Endometrium (tissue), 2 donors: Measurements from ENCODE around the gene BUB1B.

Experiments used
- FAIRE-seq: peaks from 2 replicates; lab custom pipeline; 2012; peaks lifted over from hg19 to GRCh38; lab: Jason Lieb, UNC
- donor health status: control.
- donor health status: control.

BUB1B gene

DNA sequence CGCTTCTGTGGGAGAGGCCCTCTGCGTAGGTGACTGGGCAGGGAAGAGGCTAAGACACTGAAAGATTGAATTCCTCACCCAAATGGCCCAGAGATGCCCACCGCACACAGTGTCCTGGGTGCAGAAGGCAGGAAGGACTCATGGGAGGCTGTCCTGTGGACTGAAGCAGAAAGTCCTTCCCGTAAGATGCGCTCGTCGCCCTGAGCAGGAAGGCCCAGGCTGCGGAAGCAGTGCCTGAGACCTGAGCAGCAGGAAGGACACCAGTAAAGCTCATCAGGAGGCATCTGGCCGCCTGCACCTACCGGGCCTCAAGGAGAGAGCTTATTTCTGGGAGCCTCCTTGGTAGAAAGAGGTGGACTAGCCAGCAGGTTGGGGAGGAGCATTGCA lies 81.3 kb downstream of the BUB1B start:
- no peak for FAIRE-seq

DNA sequence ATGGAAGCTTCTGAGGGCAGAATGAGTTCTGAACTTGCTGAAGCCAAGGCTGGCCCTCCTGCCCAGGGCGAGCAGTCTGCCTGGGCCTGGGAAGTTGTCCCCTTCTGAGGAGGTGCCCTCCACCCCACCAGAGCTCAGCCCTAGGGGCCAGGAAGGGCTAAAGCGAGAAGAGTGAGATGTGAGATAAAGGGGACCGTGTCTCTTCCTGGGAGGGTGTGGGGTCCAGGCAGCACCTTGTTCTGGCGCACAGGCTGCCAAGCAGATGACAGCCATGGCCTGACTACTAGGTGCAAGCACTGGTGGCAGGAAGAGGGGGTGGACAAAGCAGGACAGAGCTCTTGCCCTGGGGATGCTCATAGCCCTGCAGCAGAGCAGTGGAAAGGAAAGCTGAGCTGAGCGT lies 81.7 kb downstream of the BUB1B start:
- FAIRE-seq, result no peak

DNA sequence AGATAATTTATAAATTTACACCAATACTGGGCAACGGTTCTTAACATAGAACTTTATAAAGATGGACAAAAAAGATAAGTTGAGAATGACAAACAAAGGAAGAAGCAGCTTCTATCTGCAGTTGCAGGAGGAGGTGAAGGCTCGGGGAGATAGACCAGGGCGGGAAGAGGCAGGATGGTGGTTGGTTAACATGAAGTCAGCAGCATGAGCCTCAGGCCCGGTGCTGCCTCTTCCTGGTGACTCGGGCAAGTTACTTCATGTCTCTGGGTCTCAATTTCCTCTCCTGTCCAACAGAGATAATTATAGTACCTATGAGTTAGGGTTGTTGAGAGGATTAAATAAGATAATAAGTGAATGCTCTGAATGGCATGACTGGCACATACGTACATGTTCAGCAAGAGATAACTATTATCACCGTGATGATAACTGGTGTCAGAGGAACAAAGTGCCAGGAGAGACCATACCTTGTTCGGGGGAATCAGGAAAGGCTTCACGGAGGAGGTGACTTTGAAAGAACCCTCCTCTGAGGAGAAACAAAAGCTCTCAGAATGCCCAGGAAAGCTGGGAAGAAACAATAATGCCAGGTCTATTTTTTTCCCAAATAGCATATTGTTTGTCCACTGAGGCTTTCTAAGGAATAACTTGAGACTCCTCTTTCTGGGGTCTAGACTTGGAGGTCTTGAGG lies 82.4 kb downstream of the BUB1B start:
- FAIRE-seq, result no peak

DNA sequence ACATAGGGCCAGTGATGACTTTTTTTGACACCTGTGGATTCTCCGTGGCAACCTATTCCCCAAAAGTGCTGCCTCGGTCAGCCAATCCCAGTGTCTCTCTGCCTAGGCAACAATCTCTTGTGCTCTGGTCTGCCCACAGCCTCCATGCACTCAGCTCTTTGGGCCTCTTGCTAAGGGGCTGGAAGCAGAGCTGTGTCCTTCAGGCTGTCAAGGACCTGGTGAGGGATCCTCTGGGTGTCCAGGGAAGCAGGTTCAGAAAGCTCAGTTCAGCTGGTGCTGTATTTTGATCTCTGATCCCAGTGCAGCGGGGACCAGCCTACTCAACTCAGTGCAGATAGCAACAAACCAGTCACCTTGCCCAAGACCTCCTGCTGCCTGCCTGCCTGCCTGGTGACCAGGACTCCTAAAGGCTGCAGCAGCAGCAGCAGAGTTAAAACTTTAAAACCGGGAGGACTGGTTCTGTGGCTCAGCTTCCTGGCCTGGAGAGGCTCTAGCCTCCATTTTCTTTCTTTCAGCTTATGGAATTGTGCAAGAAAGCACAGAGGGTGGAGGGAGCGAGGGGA lies 84.2 kb downstream of the BUB1B start:
- FAIRE-seq, result no peak

DNA sequence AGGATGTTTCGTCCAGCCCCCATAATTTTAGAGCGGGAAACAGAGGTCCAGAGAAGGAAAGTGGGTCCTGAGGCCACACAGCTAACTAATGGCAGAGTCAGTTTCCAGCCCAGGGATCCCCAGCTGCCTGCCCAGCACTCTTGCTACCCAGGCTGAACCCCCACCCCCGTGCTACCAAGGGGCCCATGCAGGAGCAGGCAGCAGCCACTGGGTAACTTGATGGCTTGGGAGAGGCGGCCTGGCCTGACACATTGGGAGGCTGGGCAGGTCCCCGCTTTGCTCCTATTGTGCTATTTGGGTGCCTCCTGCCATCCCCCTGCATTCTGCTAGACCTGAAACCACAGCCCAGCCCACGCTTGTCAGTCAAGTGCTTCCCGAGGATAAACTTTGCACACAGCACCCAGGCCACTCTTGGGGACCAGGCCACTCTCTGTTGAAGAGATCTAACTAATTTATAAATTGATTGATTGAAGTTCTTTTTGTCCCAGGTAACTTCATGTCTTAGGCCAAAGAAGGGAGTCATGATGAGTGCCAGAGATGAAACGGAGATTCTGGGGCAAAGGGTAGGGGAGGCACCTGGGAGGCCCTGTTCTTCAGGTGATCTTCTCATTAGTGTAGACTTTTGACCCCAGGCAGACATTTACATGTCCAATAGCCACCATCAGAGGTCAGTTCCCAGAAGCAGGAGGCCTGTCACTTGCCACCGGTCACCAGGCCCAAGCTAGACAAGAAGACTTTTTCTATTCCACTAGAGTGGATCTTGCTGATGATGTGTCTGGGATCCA lies 85.0 kb downstream of the BUB1B start:
- no peak for FAIRE-seq

DNA sequence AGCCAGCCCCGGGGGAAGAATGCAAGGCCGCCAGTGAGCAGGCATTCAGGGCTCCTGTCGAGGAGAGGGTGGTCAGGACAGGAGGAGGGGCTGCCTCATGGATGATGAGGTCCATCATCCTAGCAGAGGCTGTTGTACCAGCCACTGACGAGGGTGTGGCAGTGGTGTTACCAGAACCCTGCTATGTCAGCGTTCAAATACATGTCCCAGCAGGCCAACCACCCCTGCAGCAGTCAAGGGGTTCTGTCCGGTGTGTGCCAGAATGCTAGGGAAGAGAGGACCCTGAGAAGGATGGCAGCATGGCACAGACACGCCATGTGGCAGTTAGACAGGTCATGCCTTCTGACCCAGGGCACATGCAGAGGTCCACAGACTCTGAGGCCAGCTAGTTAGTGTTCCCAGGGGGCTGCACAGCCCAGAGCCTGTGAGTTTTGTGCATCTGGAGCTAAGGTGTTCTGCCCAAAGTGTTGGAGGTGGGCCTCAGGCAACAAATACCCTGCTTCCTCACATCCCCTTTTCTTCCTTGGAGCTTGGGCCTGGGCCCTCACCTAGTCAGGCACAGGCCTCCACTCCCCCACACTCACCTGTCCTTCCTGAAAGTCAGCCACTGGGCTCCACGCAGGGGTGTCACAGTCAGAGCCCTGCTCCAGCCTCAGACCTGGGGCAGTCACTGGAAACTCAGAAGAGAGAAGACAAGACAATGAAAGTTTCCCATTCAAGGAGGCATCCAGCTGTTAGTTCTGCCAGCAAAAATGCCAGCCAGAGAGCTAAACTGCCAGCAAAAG lies 85.8 kb downstream of the BUB1B start:
- FAIRE-seq, result no peak

DNA sequence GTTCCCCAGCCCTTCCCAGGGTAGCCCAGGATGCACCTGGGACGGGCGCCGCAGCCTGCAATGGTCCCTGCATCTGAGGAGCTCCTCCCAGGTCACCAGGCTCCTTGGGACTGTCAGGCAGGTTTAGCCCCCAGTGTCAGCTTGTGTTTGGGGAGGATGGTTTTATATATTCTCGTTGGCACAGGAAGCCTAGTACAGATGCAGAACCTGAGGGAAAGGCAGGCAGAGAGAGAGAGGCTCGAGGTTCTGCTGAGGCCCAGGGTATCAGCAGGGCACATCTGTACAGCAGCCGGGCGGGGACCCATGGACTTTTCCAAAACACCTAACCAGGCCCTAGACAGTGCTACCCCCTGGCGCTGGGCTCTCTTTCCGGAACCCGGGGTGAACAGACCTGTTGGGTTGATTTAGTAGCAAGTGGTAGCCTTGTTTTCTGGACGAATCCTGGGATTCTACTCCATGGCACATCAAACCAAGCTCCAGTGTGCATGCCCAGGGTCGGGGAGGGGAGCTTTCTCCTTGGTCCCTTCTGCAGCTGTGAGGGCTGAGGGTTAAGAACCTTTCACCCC lies 86.6 kb downstream of the BUB1B start:
- no peak for FAIRE-seq

DNA sequence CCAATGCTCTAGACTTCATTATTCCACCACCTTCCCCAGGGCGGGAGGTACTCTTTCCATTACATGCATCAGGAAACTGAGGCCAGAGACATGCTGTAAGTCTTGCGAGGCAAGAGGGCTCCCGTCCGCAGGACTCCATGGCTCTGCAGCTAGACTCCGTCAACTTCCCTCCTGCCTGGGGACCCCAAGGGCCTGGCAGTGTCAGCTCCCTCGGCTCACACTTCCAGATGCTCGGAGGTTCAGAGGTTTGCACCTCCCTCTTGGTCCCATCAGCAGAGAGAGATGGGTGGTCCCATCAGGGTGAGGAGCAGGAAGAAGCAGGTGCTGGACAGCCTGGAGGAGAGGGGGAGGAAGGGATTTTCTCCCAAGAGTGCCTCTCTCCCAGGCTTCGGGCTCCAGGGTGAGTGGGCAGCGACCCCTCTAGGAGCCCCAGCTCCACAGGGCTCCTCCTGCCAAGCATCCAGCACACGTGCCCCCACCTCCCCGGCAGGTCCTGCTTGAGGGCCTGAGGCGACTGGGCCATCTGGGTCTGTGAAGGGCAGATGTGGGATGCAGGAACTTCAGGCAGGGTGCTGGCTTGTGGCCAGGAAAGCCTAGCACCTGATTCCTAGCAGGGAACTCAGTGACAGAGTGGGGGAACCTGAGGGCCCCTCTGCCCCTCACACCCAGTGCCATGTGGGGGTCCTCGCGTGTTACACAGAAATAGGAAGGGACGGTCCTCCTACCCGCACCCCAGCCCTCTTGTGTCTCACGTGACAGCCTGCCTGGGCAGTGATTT lies 87.3 kb downstream of the BUB1B start:
- FAIRE-seq, result no peak

DNA sequence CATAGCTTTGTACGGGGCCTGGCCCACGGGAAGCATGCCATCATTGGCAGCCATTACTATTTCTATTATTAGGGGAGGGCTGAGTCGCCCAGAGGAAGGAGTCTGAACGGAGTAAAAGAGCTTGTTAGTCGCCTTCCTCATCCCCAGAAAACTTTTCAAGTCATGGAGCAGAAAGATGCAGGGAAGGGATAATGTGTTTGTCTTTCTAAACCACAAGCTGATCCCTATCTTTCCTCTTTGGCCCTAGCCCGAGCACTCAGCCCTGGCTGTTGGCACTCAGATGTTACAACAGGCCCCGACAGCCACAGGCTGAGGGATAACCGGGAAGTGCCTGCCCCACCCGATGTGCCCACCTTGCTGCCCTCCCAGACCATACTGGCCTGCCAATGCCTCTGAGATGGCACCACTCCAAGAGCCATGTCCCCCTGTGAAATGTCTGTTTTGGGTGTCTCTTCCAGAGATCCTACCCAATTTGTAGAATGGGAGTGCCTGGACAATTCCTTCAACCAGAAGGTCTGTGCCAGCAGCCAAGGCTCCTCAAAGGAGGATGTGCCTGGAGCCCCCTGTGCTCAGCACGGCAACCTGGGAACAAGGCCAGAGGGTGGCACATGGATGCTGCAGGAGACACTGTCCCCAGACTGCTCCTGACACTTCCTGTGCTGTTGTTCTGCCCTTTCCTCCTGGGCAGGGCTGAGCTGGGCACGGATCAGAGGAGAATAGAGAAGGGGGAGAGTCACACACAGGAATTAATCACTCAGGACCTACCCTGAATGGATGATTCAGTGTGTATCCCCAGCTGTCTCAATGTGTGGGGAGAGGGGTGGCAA lies 88.8 kb downstream of the BUB1B start:
- FAIRE-seq, result no peak

DNA sequence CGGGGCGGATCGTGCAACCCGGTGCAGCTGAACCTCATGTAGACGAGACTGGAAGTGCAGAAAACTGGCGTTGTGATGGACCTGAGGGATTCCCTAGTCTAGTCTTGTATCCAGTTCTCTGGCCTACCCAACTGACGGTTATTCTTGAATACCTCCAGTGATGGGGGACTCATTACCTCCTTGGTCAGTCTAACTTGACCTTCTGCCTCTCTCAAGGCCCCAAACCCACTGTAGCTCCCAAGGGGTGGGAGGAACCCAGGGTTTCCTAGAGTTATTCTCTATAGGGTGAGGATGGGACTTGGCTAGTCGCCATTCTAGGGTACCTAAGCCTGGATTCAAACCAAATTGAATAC lies 89.4 kb downstream of the BUB1B start:
- FAIRE-seq, result no peak

DNA sequence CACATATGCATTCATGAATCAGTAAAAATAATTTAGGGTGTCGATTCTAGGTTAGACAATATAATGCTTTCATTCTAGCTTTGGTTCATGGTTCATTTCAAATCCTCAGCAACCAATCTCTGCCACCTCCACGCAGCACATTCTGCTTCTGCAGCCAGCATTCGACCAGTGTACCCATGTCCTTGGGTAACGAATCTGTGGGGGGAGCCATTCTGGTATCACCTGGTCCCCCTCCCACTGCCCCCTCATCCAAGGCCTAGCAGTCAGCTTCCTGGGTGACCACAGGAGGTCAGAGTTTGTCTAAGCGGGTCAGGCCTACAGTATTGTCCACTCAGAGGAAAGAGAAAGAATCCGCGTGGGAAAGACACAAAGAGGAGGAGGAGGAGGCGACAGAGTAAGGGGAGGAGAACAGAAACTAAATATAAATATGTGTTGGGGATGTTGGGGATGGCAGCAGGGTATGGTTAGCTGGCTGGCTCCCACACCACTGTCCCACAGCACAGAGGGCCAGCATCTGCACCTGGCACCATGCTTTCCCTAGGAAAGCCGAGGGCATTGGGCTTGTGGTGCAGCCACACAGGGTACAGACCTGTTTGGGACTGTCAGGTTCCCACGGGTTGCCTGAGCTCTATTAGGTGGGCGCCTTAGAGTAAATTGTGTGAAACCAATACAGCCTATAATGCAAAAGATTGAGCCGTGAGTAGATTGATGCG lies 90.1 kb downstream of the BUB1B start:
- FAIRE-seq, result no peak

DNA sequence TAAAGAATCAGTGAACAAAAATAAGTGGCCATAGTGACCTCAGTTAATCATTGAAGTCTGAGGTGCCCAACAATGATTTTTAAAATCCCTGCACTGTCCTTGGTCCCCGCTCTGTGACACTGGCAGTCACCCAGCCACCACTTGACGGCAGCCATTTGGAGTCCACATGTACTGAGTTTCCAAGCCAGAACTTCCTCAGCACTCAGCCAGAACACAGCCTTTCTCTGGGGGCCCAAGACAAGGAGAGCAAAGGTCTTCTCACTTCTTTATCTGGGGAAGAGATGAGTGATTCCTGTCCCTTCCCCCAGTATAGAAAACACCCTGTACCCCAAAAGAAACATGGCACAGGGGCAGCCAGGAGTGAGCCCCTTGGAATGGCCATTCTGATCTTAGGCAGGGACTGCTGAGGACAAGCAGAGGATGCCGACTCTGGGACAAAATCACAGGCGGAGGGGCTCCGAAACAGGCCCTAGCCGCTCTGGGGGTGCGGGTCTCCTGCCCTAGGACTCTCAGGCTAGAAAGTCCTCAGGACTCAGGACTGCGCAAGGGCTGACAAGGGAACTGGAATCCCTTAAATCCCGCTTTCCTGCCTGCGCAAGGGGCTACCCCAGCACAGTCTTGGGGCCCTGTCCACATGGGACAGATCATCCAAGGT lies 90.7 kb downstream of the BUB1B start:
- no peak for FAIRE-seq

DNA sequence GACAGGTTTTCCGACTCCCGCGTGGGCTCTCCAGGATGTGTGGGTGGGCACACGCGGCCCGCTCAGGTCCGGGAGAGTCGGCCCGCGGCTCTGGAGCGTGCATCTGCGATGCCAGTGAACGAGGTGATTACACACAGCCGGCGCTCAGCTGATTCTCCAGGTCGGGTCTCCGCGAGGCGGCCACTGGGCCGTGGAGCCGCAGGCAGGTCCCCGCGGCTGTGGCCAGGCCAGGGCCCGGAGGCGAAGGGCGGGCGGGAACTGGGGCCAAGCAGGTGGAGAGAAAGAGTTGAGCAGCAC lies 91.2 kb downstream of the BUB1B start:
- FAIRE-seq, result no peak

DNA sequence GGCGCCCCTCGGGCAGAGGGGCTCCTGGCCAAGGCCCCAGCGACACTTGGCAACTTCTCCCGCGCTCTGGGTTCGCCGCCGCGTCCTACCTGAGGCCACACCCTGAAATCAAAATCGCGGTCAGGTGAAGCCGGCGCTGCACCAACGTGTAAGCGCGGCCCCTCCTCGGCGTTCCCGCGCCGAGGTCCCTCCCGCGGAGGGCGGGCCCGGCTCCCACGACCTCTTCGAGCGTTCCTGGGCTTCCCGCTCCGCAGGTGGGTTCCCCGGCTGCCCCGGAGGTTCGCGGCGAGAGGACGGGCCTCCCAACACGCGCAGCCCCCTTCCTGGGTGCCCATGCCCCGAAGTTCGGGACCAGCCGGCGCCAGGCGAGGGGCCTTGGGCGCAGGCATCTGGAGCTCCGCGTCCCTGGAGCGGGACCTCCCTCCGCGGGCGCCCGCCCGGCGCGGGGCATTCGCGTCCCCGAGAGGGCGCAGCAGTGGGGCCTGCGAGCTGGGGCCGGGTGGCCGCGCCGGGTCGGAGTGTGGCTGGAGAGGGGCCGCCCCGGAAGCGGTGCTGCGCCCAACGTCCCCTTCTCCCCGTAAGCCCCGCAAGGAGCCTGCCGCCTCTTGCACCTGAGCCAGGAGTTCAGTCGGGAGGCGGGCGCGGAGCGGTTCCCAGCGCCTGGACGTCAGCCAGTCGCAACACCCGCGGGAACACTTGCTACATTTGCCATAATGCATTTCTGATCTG lies 91.7 kb downstream of the BUB1B start:
- FAIRE-seq, result no peak

DNA sequence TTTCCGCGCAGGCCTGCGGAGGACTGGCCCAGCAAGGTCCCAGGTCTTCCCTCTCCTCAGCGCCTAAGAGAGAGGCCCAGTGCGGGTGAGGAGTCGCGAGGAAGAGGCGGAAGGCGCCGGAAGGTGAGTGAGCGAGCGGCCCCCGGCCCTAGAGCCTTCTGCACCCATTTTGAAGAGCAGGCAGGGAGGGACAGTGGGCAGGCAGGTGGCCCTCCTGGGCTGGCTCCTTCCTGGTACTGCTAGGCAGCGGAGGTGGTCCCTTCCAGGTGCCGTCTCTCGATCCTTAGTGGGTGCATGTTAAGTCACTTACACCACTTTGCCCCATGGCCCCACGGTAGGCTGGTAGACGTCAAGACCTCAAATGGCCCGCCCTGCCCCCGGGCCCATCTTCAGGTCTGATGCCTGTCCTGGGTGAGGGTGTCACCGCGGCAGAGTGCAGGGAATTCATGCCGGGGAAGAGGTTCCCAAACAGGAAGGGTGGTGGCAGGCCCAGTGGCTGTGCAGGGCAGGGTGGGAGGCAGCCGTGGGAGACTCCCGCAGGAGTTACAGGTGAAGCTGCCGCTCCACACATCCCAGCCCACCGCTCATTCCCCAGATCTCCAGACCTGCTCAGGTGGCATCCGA lies 92.4 kb downstream of the BUB1B start:
- no peak for FAIRE-seq

DNA sequence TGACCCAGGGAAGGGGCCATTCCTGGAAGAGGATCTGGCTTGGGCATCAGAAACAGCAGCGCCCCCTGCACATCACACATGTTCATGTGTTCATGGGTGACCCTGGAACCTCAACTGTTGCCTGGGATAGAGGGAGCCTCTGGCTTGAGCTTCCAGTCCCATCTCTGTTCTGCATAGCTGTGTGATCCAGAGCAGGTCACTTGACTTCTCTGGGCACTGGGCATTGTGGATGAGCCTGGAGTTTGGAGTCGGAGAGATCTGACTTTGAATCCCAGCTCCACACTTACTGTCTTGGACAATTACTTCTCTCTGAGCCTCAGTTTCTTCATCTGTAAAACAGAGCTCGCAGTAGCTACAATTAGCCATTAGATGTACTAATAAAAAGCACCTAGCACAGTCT lies 93.6 kb downstream of the BUB1B start:
- FAIRE-seq, result no peak

DNA sequence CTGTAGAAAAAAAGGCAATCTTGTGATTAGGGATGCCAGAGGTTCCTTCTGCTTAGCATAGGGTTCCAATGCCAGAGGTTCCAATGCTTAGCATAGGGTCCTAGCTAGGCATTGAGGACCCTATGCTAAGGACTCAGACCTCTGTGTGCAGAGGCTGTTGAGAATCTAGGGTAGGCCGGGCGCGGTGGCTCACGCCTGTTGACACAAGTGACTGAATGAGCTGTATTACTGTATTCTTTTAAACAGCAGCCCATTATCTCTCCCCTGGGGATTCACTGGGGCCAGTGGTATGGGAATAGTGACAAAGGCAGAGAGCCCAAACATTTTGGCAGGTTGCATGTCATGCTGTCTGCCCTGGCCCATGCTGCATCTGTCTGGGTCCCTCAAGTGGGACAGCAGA lies 94.2 kb downstream of the BUB1B start:
- FAIRE-seq, result no peak

DNA sequence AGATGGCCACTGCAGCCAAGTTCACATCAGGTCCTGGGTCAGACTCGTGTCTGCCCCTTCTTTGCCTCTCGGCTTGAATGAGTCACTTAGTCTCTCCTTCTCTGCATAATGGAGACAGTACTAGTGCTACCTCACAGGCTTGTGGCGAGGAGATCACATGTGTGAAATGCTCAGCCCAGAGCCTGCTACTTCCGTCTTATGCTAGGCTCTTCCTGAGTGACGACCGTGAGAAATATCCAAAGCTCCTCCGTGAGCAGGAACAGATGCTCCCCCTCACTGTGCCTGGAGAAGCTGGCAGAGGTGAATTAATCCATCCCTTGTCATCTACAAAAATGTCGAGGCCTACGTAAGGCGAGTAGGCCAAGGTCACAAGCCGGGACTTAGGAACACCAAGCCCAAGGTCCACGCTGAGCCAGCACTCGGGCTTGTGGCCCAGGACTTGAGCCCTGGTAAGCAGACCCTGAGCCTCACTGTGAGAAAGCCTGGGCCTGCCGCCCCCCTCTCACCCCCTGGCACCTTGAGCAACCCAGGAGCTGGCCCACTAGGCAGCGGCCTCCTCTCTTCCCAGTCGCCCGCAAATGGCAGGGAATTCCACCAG lies 95.9 kb downstream of the BUB1B start:
- no peak for FAIRE-seq
